OCI-LY7 (cell line): Measurements from ENCODE around the gene LRRC3C.

Experiments used
- CTCF ChIP-seq: fragments of 200-600 bp; sonication (generic); conservative IDR thresholded peaks from 2 replicates; pipeline ENCODE4 v1.5.1; 2014; ENCODE audit warnings: mild to moderate bottlenecking, antibody characterized with exemption, low read length, moderate library complexity, mixed read lengths
- EZH2phosphoT487 ChIP-seq: fragments of 200-600 bp; sonication (generic); IDR thresholded peaks from 2 replicates; pipeline ENCODE4 v1.6.1; 2018; ENCODE audit warnings: low read depth, borderline replicate concordance, mild to moderate bottlenecking, mixed run types, antibody characterized with exemption, low read length, moderate library complexity, mixed read lengths

- TF ChIP-seq CTCF (no peak), EZH2phosphoT487 (no peak)
Observed at GRCh38 chr17:39946551-39947330, 19.2 kb downstream of the LRRC3C start.
